ENCODE results near the gene ZNF622. TPM values are rescaled to one million over a fixed set of nuclear protein-coding genes. Genes with fewer than 3 reads are reported as not detected.

Gene ZNF622
- total RNA-seq, 1 experiment from 2014 or later, result 25.2 TPM

DNA sequence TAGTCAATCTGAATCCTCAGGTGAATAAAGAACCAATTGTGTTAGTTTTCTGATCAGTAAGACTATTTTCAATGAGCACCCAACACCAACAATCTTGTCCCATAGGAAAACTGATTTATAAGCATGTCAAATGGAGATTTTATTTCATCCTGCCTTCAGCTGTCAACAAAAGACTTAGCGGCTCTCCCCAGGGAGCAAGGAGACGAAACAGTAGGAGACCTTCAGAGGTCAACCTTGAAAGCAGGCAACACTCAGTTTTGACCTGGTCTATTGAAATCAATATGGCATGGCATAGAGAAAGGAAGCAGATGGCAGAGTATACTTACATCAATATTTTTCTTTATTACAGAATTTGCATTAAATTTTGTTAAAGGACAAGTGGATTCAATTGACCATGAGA, 34.1 kb downstream of the ZNF622 start:
- no peaks in the 10 kb centered on the region for H3K4me1 ChIP-seq (ENCODE audit: control insufficient read depth in 1 of 2, insufficient read depth in 2 of 2, low read length in 2 of 2)
- no peak overlapping the region for H3K9ac ChIP-seq (ENCODE audit: low read length)
- H3K4me3 ChIP-seq (replicated peaks in 1 of 2; ENCODE audit: low read depth in 1 of 2, low read length in 2 of 2), result no peak overlapping the region
- H3K27me3 ChIP-seq (ENCODE audit: insufficient read depth, low read length), result 0 out of 2 replicates have a peak, but pooled peaks cover 11% of the 10 kb centered on the region
- H3K79me2 ChIP-seq (ENCODE audit: insufficient read depth, low read length), result no peaks in the 10 kb centered on the region
- CTCF ChIA-PET, result no interaction called here
- H4K20me1 ChIP-seq (ENCODE audit: insufficient read depth), result no peaks in the 10 kb centered on the region
- RAD21 ChIA-PET (ENCODE audit: low non-redundant PET in 1 of 2, low total read pairs in 2 of 2, uncharacterized antibody in 2 of 2, unreplicated experiment in 2 of 2), result no interaction called here
- POLR2A ChIA-PET, result no interaction called here
- no peak for TF ChIP-seq FOSL1 (IDR thresholded peaks at IDR 0.05; ENCODE audit: low read depth)
- TF ChIP-seq CBX3 (IDR thresholded peaks at IDR 0.05; ENCODE audit: low read depth), result no peak
- TF ChIP-seq JUND (IDR thresholded peaks at IDR 0.05), result no peak
- TF ChIP-seq RAD21 (IDR thresholded peaks at IDR 0.05; ENCODE audit: low read depth), result no peak
- TF ChIP-seq EGR1 (IDR thresholded peaks at IDR 0.05; ENCODE audit: low read depth), result no peak
- TF ChIP-seq SP1 (IDR thresholded peaks at IDR 0.05; ENCODE audit: low read depth), result no peak
- no peak for TF ChIP-seq MAX (IDR thresholded peaks at IDR 0.05)
- TF ChIP-seq CEBPB (IDR thresholded peaks at IDR 0.05; ENCODE audit: low read depth), result no peak
- no peak for TF ChIP-seq ELF1 (IDR thresholded peaks at IDR 0.05; ENCODE audit: borderline replicate concordance, low read depth)
- TF ChIP-seq, protein P1, sequence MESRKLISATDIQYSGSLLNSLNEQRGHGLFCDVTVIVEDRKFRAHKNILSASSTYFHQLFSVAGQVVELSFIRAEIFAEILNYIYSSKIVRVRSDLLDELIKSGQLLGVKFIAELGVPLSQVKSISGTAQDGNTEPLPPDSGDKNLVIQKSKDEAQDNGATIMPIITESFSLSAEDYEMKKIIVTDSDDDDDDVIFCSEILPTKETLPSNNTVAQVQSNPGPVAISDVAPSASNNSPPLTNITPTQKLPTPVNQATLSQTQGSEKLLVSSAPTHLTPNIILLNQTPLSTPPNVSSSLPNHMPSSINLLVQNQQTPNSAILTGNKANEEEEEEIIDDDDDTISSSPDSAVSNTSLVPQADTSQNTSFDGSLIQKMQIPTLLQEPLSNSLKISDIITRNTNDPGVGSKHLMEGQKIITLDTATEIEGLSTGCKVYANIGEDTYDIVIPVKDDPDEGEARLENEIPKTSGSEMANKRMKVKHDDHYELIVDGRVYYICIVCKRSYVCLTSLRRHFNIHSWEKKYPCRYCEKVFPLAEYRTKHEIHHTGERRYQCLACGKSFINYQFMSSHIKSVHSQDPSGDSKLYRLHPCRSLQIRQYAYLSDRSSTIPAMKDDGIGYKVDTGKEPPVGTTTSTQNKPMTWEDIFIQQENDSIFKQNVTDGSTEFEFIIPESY (IDR thresholded peaks at IDR 0.05; ENCODE audit: extremely low read depth, insufficient replicate concordance, low read length), result no peak
- no peak for TF ChIP-seq YY1 (IDR thresholded peaks at IDR 0.05; ENCODE audit: extremely low read depth, insufficient replicate concordance, low read depth, low read length)
- no peak for TF ChIP-seq SRF (IDR thresholded peaks at IDR 0.05; ENCODE audit: low read depth)
- no peak for TF ChIP-seq CTCF (IDR thresholded peaks at IDR 0.05 in 2 of 3, conservative IDR thresholded peaks at IDR 0.05 in 1 of 3; ENCODE audit: borderline replicate concordance in 1 of 3, insufficient read depth in 1 of 3, low read depth in 2 of 3, low read length in 2 of 3)
- no peak for TF ChIP-seq POLR2AphosphoS5 (IDR thresholded peaks at IDR 0.05; ENCODE audit: low read depth, low read length)
- TF ChIP-seq EZH2phosphoT487 (IDR thresholded peaks at IDR 0.05; ENCODE audit: borderline replicate concordance), result no peak
- no peak overlapping the region for H2AFZ ChIP-seq (ENCODE audit: low read depth, low read length, poor library complexity, severe bottlenecking)
- DNase-seq (ENCODE audit: low read depth, low spot score) (no peak), ATAC-seq (no peak)
- no TSS peak for BruUV-seq (replicated peaks)
- H3K9me2 ChIP-seq (ENCODE audit: insufficient read depth), result no peaks in the 10 kb centered on the region
- H3K27ac ChIP-seq (ENCODE audit: low read depth, low read length), result no peak overlapping the region
- no peaks in the 10 kb centered on the region for H3K9me3 ChIP-seq (ENCODE audit: control insufficient read depth in 1 of 2, insufficient read depth in 1 of 2, low read depth in 1 of 2, low read length in 2 of 2)
- intact Hi-C loops (cut with micrococcal nuclease), result no loop called here
- no peaks in the 10 kb centered on the region for H3K36me3 ChIP-seq (ENCODE audit: control insufficient read depth in 1 of 2, insufficient read depth in 2 of 2, low read length in 2 of 2)
- no peak overlapping the region for H3K4me2 ChIP-seq (ENCODE audit: low read length)
